OCI-LY3 (cell line): ENCODE data around the gene PPP1R7.

ENCODE experiments used
- EZH2phosphoT487 ChIP-seq: fragments of 200-600 bp; shearing (Covaris generic); IDR thresholded peaks from 2 replicates; pipeline ENCODE4 v1.6.1; 2018; ENCODE audit warnings: antibody characterized with exemption, mixed run types, low read depth
- TF ChIP-seq, protein P1 (sequence below): fragments of 200-600, 300-600 bp; sonication (generic); IDR thresholded peaks from 2 replicates; pipeline ENCODE4 v1.5.1; 2014; ENCODE audit warnings: antibody characterized with exemption, low read length, low read depth

DNA sequence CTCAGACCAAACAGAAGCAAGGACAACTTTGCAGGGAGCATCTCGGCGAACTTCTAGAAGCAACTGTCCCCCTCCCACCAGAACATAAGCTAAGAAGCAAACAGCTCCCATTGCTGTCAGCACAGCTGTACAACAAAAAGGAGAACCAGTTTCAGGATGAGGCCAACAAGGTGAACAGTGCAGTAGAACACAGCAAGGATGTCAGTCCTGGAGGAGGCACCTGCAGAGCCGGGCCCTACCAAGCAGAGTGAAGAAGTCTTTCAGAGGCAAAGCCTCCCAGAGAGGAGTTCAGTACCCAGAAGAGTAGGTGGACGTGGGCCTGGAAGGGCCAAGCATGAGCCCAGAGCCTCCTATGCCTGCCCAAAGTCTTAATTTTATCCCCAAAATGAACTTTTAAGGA, 2.0 kb upstream of the PPP1R7 start:
- TF ChIP-seq, protein P1, sequence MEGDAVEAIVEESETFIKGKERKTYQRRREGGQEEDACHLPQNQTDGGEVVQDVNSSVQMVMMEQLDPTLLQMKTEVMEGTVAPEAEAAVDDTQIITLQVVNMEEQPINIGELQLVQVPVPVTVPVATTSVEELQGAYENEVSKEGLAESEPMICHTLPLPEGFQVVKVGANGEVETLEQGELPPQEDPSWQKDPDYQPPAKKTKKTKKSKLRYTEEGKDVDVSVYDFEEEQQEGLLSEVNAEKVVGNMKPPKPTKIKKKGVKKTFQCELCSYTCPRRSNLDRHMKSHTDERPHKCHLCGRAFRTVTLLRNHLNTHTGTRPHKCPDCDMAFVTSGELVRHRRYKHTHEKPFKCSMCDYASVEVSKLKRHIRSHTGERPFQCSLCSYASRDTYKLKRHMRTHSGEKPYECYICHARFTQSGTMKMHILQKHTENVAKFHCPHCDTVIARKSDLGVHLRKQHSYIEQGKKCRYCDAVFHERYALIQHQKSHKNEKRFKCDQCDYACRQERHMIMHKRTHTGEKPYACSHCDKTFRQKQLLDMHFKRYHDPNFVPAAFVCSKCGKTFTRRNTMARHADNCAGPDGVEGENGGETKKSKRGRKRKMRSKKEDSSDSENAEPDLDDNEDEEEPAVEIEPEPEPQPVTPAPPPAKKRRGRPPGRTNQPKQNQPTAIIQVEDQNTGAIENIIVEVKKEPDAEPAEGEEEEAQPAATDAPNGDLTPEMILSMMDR: no peak
- TF ChIP-seq EZH2phosphoT487: no peak
